Vagina (tissue), 2 donors: ENCODE results near the gene CD1B. TPM values are rescaled to one million over a fixed set of nuclear protein-coding genes. Genes with fewer than 3 reads are reported as not detected.
"Not testable (repeated sequence)": the region's sequence is repeated elsewhere in the genome, so short reads cannot be mapped to it uniquely, and the experiment has no call there.

Source experiments
- DNase-seq, 2 donors: peaks; one replicate each; pipeline ENCODE4 v3.0.0-alpha.2; 2017; ENCODE audit errors: extremely low spot score in 2 of 2
- H3K27ac ChIP-seq: fragments of 200-600 bp; sonication (generic); one replicate; pipeline ENCODE4 v1.5.1; 2019
- H3K27me3 ChIP-seq: fragments of 200-600 bp; sonication (generic); one replicate; pipeline ENCODE4 v1.5.1; 2019
- H3K36me3 ChIP-seq, 2 donors: fragments of 200-600 bp; sonication (generic); one replicate each; pipeline ENCODE4 v1.5.1; 2017 to 2019
- H3K4me1 ChIP-seq: fragments of 200-600 bp; sonication (generic); one replicate; pipeline ENCODE4 v1.5.1; 2019
- H3K4me3 ChIP-seq, 2 donors: fragments of 200-600 bp; sonication (generic); 1 replicate in 1 of 2; 2 replicates in 1 of 2; pipeline ENCODE4 v1.5.1; 2016 to 2019
- H3K9me3 ChIP-seq: fragments of 200-600 bp; sonication (generic); one replicate; pipeline ENCODE4 v1.5.1; 2019
- CTCF ChIP-seq, 3 experiments: fragments of 450-650 bp in 2 of 3; fragments of 200-600 bp in 1 of 3; sonication (generic) in 1 of 3; IDR thresholded peaks; one replicate each; pipeline ENCODE4 v1.5.1; 2017 to 2019; ENCODE audit warnings: antibody characterized with exemption in 3 of 3, mild to moderate bottlenecking in 2 of 3, moderate library complexity in 2 of 3
- POLR2A ChIP-seq, 2 donors: fragments of 450-650 bp; IDR thresholded peaks; one replicate each; pipeline ENCODE4 v1.6.1; 2017; ENCODE audit warnings: antibody characterized with exemption in 2 of 2, mild to moderate bottlenecking in 2 of 2, moderate library complexity in 2 of 2
- POLR2AphosphoS5 ChIP-seq, 2 donors: sonication (generic); formaldehyde crosslinking; IDR thresholded peaks; one replicate each; pipeline ENCODE4 v1.9.0; 2017; ENCODE audit warnings: antibody characterized with exemption in 2 of 2, mild to moderate bottlenecking in 2 of 2, low read depth in 1 of 2; ENCODE audit not compliant: insufficient read depth in 1 of 2
- intact Hi-C: fragments of 100-400 bp; cut with DNase I; formaldehyde crosslinking; loops from one replicate; pipeline ENCODE4 v1.15.1; 2023
- total RNA-seq: library from RNA; depleted of rRNA; stranded (reverse); fragments of >200 nt; gene quantifications from one replicate; pipeline ENCODE4 v1.2.3, GENCODE V29; 2016

Gene CD1B
- total RNA-seq, 1 donor from 2014 or later = not detected

GRCh38 chr1:158286487-158286886 lies 44.8 kb downstream of the CD1B start:
- no peak for DNase-seq
- Histone ChIP-seq H3K27ac (no peak overlapping the region), H3K27me3 (no peaks in the 10 kb centered on the region), H3K9me3 (no peaks in the 10 kb centered on the region), H3K4me1 (no peaks in the 10 kb centered on the region), H3K4me3 (no peak overlapping the region), H3K36me3 (no peaks in the 10 kb centered on the region)
- TF ChIP-seq CTCF (IDR thresholded peaks at IDR 0.05) (no peak), POLR2AphosphoS5 (IDR thresholded peaks at IDR 0.05; ENCODE audit: insufficient read depth in 1 of 2, low read depth in 1 of 2) (no peak), POLR2A (IDR thresholded peaks at IDR 0.05) (no peak)
- intact Hi-C loops = no loop called here

- Histone ChIP-seq H3K36me3 (no peaks in the 10 kb centered on the region), H3K9me3 (no peaks in the 10 kb centered on the region), H3K4me3 (no peak overlapping the region), H3K4me1 (no peaks in the 10 kb centered on the region), H3K27ac (no peak overlapping the region), H3K27me3 (no peaks in the 10 kb centered on the region)
- no peak for DNase-seq
- TF ChIP-seq CTCF (IDR thresholded peaks at IDR 0.05) (no peak), POLR2A (IDR thresholded peaks at IDR 0.05) (no peak), POLR2AphosphoS5 (IDR thresholded peaks at IDR 0.05; ENCODE audit: insufficient read depth in 1 of 2, low read depth in 1 of 2) (no peak)
- intact Hi-C loops = no loop called here
Measured at GRCh38 chr1:158285756-158286241, 45.5 kb downstream of the CD1B start.

- Histone ChIP-seq H3K4me3 (no peak overlapping the region), H3K36me3 (no peaks in the 10 kb centered on the region), H3K4me1 (no peaks in the 10 kb centered on the region), H3K9me3 (peaks cover 7% of the 10 kb centered on the region), H3K27me3 (no peaks in the 10 kb centered on the region), H3K27ac (no peak overlapping the region)
- no peak for TF ChIP-seq POLR2A (IDR thresholded peaks at IDR 0.05)
- DNase-seq = no peak
- intact Hi-C loops = no loop called here
Measured at GRCh38 chr1:158283965-158284364, 47.4 kb downstream of the CD1B start.

GRCh38 chr1:158282421-158282820 lies 48.9 kb downstream of the CD1B start:
- H3K27ac ChIP-seq, intact Hi-C loops, H3K4me1 ChIP-seq, H3K27me3 ChIP-seq, H3K9me3 ChIP-seq, H3K36me3 ChIP-seq, DNase-seq, H3K4me3 ChIP-seq: not testable (repeated sequence)

Other genes with a start within 250 kb of the CD1B start
- gene CD1D, start 150.6 kb downstream of the CD1B start, total RNA-seq = 0.49 TPM
- gene CD1A, start 77.1 kb downstream of the CD1B start, total RNA-seq = 2.2 TPM
- gene CD1C, start 41.6 kb downstream of the CD1B start, total RNA-seq = 9.6 TPM
- gene CD1E, start 22.4 kb upstream of the CD1B start, total RNA-seq = 2.5 TPM
- not detected for gene OR10T2, start 67.9 kb upstream of the CD1B start, total RNA-seq
- not detected for gene OR10K2, start 94.7 kb upstream of the CD1B start, total RNA-seq
- not detected for gene OR10K1, start 130.3 kb upstream of the CD1B start, total RNA-seq
- gene OR10R2, start 140.7 kb upstream of the CD1B start, total RNA-seq = not detected
- gene OR6Y1, start 222.9 kb upstream of the CD1B start, total RNA-seq = not detected
- gene OR6P1, start 239.0 kb upstream of the CD1B start, total RNA-seq = not detected
- gene OR10X1, start 248.4 kb upstream of the CD1B start, total RNA-seq = not detected